G401 (cell line): ENCODE results near the gene PGD. TPM values are rescaled to one million over a fixed set of nuclear protein-coding genes. Genes with fewer than 3 reads are reported as not detected.
"Not testable (repeated sequence)": the region's sequence is repeated elsewhere in the genome, so short reads cannot be mapped to it uniquely, and the experiment has no call there.

Source experiments
- DNase-seq: peaks from one replicate; pipeline ENCODE4 v3.0.0-alpha.2; 2015; ENCODE audit warnings: low spot score
- in situ Hi-C: cut with HindIII; loops from 2 replicates; pipeline ENCODE4 v1.10.0; 2016; ENCODE audit warnings: low sequenced_read_pairs, mixed read lengths
- total RNA-seq: library from RNA; depleted of rRNA; stranded (reverse); fragments of >200 nt; shearing (Covaris generic); gene quantifications from 2 replicates; pipeline ENCODE4 v1.2.3, GENCODE V29; 2014; rRNA removed

The PGD gene
- 266 and 357 TPM in 2 replicates for total RNA-seq

DNA sequence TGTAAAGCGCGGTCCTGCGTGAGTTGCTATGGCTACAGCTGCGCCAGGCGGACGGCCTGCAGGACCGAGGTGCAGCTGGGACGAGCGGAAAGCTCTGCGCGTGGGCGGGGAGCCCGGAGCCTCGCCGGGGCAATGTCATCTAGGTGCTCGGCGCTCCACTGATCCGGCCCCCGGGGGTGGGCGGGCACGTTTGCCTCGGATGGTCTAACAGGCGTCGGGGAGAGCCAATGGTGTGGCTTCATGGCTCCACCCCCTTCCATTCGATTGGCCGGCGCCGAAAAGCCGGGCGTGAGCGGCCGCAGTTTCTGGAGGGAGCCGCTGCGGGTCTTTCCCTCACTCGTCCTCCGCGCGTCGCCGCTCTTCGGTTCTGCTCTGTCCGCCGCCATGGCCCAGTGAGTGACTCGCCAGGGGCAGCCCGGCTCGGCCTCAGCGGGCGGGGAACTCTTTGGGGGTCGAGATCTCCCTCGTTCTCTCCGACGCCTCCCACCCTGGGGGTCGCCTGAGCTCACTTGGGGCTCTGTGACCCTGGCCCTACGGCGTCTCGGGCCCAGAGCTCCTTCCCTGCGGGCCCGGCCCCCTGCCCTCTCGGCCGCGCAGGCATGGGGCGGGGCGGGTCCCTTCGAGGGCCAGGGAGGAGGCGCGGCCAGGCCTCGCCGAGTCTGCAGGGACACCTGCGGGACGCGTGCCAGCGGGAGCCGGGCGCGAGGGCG, at the start of gene PGD:
PGD (plus strand) TSS at position 331 of the 710 bp plus-strand sequence; CDS start at position 385, 54 bp downstream.
- in situ Hi-C loops: no loop called here
- peak; percentile 98 for DNase-seq

DNA sequence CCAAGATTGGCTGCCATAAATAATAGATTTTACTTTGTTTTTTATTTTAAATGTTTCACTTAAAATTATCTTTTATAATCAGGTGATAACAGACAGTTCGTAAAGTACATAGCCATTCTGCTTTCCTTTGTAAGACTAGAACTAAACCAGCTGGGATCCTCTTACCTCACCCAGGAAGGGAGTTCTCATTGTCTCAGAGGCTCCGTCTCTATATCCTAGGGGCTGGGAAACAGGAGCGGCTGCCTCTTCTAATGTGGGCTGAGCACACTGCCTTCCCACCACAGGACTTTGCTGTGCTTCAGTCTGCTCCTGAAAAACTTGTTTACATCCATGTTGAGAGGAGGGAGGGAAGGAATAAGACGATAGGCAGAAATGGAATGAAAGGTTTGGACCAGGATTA, 45.6 kb upstream of the PGD start:
- no peak for DNase-seq
- in situ Hi-C loops: no loop called here

DNA sequence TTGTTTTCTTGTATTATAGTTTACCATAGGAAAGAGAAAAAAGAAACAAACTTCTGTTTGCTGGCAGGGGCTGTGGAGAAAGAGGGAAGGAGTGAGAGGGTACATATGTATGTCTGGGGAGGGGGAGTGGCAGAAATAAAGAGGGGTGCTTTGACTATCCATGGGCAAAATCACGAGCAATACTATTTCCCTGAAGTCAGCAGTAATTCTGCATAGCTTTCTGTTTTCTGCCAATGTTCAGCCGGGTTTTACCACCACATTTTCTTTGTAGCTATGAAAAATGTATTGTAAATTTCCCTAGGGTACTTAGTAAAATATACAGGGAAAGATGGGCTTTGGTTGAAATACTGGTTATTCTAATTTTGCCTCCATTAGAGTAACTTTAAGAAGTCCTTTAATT, 45.2 kb upstream of the PGD start:
- in situ Hi-C loops: no loop called here
- DNase-seq: no peak

DNA sequence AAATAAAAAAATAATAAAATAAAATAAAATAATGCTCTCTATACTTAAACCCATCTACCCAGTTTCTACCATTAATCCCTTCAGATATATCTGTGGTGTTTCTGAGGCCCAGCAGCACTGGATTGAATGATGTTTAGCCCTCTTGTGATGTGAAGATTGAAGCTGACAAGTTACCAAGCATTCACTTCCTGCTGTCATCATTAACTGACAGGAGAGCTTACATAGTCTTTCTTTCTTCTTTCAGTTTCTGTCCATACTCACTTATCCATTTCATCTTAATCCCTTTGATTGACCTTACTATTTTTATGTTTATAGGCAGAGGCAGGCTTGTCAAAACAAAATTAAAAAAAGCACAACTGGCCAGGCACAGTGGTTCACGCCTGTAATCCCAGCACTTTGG, 38.8 kb upstream of the PGD start:
- in situ Hi-C loops: no loop called here
- DNase-seq: no peak

DNA sequence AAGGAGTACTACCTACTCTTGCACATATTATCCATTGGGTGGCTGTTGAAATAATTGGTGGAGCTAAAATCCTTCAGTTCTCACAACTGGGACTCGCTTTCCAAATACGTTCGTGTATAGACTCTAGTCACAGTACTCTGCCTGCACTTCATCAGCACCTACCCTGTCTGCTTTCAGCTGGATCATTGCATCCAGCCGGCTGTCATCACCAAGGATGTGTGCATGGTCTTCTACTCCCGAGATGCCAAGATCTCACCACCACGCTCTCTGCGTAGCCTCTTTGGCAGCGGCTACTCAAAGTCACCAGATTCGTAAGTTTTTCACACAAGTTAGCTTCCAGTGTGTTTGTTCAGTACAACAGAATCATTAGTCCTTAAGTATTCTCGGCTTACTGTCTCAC, 37.3 kb upstream of the PGD start:
- DNase-seq: no peak
- in situ Hi-C loops: no loop called here

DNA sequence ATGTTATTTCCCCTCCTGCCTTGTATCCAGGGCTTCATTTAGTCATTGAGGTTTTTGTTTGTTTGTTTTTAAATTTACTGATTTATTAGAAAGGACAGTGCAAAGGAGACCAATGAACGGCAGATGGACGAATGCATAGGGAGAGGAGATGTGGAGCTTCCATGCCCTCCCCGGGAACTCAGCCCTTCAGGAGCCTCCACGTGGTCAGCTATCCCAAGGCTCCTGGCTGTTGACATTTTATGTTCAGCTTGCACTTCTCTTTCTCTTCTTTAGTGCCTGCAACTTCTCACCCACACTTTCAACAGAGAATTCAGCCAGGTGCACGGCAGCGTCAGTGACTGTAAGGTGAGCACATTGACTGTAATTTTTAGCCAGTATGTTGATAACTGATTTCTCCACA, 30.7 kb upstream of the PGD start:
- DNase-seq: no peak
- in situ Hi-C loops: no loop called here

DNA sequence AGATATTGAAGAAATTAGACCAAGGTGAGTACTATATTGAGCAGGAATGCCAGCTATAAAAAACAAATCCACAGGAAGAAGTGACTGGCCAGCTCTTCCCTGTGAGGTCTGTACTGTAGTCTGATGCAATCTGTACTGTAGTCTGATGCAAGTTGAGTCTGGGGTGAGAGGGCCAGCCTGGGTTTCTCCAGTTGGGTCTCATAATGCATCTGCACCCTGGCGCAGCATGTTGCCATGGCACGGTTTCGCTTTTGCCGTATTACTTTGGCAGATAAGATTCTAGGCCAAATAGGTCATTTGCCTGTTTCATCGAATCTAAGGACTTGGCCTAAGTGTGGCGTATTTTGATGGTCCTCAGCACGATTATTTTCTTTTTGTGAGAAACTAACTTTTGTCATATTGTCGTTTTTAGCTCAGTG, 24.4 kb upstream of the PGD start:
- in situ Hi-C loops: no loop called here
- no peak for DNase-seq

DNA sequence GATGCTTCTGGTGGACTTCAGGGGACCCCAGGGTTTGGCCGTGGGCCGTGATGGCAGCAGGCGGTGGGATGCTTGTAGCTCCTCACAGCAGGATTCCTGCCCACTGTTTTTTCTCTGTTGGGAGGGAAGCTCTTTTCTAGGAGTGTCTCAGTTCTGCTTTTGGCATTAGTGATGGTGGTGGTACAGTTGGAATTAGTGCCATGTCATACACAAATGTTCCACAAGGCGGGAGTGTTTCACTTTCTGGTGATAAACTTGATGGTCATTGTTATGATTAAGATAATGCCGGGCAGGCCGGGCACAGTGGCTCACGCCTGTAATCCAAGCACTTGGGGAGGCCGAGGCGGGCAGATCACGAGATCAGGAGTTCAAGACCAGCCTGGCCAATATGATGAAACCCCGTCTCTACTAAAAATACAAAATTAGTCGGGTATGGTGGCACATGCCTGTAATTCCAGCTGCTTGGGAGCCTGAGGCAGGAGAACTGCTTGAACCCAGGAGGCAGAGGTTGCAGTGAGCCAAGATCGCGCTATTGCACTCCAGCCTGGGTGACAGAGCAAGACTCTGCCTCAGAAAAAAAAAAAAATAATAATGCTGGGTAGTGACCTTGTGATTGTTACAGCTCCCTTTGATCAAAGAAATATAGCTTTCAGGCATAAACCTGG, 21.4 kb upstream of the PGD start:
- peak; percentile 76 for DNase-seq
- in situ Hi-C loops: not testable (repeated sequence)

DNA sequence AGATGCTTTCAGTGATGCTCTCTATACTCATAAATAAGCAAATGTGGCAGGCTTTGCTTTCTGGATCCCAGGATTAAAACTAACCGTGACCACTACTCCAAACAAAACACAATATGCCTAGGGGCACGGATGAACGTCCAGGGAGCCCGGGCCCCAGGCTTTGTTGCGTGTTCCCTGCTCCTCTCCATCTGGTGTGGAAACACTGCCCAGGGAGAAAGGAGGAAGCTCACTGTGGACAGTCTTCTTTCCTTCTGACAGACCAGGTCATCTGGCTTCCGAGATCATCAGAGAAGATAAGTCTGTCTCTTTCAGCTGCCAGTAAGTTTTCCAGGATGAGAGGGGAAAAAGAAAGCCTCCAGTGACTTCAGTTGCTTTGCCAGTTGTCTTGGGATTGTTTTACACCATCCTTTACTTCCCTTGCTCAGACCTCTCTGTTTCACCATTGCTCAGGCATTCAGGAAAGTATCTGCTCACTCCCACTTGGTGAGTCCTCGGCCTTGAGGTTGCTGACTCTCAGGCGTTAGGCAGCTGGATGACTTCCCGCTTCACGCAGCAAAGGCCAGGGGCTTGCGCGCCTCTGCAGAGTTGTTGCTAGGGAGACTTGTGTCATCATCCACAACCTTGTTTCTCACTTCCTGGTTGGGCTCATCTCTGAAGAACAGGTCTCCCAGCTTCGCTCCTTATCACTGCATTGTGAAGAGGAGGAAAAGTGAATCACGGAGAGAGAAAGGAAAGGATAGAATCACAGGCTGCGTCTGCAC, 20.6 kb upstream of the PGD start:
- in situ Hi-C loops: no loop called here
- DNase-seq: no peak

DNA sequence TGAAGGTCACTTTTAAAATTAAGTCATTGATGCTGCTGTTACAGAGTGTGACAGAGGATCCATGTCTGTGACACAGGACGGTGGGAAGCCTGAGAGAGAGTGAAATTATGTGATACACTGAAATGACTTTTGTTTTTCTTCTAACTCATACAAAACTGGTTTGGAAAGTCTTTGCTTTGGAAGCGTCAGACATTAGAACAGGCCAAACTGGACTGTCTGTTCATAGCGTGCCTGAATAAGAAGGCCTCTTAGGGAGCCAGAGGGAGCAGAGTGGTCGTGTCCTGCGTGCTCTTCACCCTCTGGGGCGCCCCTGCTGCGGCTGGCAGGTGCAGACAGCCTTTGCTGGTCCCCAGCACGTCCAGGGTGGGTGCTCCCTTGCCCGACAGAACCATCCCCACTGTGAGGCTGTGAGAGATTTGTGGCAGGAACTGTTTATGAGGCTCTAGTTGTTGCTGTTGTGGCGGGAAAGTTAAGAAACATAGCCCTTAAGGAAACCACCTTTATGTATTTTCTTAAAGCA, 19.7 kb upstream of the PGD start:
- in situ Hi-C loops: no loop called here
- DNase-seq: no peak

DNA sequence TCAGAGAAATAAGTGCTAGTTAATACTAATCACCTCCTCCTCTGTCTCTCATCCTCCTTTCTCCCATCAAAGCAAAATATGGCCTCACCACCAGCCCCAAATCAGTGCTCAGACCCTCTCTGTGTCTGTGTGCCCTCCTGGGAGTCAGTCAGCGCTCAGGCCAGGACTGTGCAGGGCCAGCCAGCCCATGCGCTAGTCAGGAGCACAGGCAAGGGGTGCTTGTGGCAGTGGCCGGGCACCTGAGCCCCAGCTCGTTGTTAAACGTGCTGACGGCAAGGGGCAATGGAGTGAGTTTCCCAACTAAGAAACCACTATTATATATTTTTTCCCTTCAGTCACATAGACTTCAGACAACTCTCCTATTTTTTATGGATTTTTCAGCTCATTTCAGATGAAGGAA, 19.2 kb upstream of the PGD start:
- in situ Hi-C loops: no loop called here
- no peak for DNase-seq

DNA sequence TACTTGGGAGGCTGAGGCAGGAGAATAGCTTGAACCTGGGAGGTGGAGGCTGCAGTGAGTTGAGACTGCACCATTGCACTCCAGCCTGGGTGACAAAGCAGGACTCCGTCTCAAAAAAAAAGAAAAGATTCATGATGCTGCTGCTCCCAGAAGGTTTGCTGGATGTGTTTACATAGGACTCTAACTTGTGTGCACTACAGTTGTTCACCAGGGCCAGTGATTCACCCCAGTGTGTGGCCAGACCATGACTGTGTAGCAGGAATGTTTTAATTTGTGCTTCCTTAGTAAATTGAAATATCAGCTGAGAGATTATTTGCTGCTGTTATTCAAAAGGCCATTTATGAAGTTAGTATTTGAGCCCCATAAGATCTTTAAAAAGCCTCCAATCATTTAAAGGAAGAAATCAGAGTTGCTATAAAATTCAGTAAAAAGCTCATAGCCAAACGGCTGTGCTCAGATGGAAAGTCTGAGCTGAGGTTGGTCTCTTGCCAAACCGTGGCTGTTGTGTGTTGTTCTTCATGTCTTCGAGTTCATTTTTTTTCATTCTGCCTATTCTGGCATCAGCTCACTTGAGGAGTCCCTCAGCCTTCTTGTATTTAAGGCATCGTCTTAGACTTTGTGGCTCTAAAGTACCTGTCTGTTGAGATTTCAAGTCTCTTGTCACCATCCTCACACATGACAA, 18.1 kb upstream of the PGD start:
- peak; percentile 33 for DNase-seq
- in situ Hi-C loops: no loop called here

DNA sequence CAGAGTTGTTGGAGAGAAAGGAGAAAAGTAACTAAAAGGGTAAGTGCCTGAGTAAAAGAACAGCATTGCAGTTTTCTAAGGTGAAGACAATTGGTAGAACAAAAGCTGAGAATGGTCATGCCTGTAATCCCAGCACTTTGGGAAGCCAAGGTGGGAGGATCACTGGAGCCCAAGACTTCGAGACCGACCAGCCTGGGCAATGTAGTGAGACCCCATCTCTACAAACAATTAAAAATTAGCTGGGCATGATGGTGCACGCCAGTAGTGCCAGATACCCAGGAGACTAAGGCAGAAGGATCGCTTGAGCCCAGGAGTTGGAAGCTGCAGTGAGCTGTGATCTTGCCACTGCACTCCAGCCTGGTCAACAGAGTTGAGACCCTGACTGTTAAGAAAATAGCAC, 15.2 kb upstream of the PGD start:
- in situ Hi-C loops: no loop called here
- DNase-seq: no peak

DNA sequence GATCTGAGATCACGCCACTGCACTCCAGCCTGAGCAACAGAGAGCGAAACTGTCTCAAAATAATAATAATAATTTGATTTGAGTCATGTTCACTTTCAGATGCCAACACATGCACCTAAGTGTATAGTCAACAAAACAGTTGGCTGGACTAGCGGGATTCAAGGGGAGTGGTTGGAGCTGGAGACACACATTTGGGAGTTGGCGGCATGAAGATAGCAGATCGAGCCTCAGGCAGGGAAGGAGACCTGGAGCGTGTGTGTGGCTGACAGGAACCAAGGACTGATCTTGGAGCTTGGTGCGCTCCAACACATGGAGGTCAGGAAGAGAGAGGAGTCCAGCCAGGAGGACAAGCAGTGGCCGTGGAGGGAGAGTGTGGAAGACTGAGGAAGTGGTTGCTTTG, 14.6 kb upstream of the PGD start:
- DNase-seq: no peak
- in situ Hi-C loops: no loop called here

DNA sequence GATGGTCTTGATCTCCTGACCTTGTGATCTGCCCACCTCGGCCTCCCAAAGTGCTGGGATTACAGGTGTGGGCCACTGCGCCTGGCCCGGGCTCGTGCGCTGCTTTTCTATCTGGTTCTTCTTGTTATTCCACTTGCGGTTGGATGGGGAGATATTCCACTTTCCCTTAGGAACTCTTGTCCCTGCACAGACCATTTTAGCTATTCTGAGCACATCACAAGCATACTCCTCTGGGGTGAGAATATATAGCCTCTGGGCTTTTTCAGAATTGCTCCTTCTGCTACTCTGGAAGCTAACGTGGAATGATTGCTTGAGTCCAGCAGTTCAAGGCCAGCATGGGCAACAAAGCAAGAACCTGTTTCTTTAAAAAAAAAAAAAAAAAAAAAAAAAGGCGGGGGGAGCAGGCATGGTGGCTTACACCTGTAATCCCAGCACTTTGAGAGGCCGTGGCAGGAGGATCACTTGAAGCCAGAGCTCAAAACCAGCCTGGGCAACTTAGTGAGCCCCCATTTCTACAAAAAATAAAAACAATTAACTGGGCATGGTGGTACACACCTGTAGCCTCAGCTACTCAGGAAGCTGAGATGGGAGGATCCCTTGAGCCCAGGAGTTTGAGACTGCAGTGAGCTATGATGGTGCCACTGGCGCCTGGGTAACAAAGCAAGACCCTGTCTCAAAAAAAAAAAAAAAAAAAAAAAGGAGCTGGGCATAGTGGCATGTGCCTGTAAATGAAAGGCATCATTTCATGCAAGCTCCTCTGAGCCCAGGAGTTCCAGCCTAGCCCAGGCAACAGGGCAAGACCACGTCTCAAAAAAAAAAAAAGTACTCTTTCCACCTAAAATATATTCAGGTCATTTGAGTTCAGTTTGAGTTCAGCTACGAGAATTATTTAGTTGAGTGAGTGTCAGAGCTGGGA, 11.8 kb upstream of the PGD start:
- no peak for DNase-seq
- in situ Hi-C loops: no loop called here

DNA sequence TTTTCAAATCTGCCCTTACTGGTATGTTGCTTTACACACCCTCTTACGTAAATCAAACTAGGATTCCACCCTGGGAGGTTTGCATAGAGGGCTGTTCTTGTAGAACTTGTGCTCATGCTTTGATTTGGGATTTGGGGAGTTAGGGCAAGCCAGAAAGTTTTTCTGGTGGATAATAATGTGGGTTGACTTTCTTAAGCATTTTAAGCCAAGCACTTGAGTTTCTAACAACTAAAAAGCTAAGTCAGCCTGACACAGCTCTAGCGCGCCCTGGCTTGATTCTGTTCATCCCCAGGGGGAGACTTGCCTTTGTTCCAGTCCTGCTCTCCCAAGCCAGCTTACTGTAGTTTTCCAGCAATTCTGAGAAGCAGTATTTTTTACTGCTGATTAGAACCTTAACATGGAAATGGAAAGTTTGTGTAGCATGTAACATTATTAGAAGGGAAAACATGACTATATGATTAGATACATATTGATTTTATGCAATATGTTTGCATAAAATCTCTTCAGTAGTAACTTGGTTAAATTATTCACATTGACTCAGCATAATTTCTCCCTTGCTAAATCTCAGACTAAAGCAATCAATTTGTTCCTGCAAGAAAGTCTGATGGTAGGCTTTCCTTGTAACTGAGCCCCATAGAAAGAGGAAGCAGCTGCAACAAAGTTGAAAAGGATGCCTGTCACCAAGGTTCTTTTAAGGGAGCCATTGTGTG, 11.0 kb upstream of the PGD start:
- in situ Hi-C loops: no loop called here
- DNase-seq: no peak

DNA sequence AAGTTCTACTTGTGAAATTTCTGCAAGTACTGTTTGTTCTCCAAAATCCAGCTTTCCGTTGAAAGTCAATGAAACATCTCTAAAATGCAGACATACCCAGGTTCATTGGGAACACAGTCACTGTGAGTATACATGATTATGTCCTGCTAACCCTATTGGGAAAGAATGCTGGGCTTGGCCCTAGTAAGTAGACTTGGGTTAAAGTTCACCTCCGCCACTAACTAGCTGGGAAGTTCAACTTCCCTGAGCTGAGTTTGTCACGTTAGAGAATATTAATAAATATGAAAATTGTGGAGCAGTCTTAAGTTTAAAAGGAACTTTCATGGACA, 10.5 kb upstream of the PGD start:
- in situ Hi-C loops: no loop called here
- DNase-seq: no peak

DNA sequence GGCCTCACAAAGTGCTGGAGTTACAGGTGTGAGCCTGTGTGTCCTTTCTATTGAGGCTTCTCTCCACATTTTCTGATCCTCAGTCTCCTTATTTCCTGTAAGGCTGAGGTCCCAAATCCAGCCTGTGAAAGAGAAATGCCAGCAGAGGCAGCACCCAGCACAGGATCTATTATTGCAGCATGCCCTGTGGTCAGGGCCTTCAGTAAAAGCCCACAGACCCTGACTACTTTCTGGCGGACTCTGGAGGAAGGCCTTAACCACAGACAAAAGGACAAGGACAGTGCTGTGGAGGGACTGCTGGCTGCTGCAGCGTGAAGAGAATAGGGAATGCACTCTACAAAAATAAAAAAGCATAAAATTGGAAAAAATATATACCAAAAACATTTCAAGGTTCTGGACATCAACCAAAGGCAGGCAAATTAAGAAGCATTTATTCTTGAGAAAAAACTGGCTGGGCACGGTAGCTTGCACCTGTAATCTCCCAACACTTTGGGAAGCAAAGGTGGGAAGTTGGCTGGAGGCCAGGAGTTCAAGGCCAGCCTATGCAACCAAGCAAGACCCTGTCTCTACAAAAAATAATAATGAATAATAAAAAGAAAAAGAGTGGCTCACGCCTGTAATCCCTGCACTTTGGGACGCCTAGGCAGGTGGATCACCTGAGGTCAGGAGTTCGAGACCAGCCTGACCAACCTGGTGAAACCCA, 9.4 kb upstream of the PGD start:
- no peak for DNase-seq
- in situ Hi-C loops: no loop called here
